Measurements from ENCODE around the gene ITGA4.

The ITGA4 gene

GRCh38 chr2:181546086-181546485, 88.9 kb downstream of the ITGA4 start:
- Histone ChIP-seq H3K4me2 (ENCODE audit: insufficient read depth, low read length) (no peak overlapping the region), H4K20me1 (ENCODE audit: insufficient read depth, low read length) (no peaks in the 10 kb centered on the region), H3K9ac (ENCODE audit: low read depth, low read length) (no peak overlapping the region), H3K4me3 (ENCODE audit: low read depth in 1 of 2, low read length in 2 of 2) (no peak overlapping the region), H3K9me3 (ENCODE audit: insufficient read depth, low read length, severe bottlenecking) (no peaks in the 10 kb centered on the region), H3K36me3 (ENCODE audit: insufficient read depth, low read length) (no peaks in the 10 kb centered on the region; the same call in 1 of the 2 replicates), H2AFZ (ENCODE audit: low read depth, low read length) (no peak overlapping the region), H3K79me2 (ENCODE audit: insufficient read depth, low read length) (no peaks in the 10 kb centered on the region), H3K27me3 (ENCODE audit: insufficient read depth, low read length, poor library complexity) (no peaks in the 10 kb centered on the region), H3K4me1 (ENCODE audit: insufficient read depth, low read length) (no peaks in the 10 kb centered on the region), H3K27ac (ENCODE audit: low read length) (no peak overlapping the region)
- ATAC-seq (ENCODE audit: insufficient read depth, low read depth) (no peak), DNase-seq (no peak)
- TF ChIP-seq EZH2 (IDR thresholded peaks at IDR 0.05; ENCODE audit: borderline replicate concordance, low read depth, low read length, severe bottlenecking) (no peak), CTCF (IDR thresholded peaks at IDR 0.05; ENCODE audit: borderline replicate concordance, extremely low read depth, low read length, poor library complexity, severe bottlenecking) (no peak)

- H3K9me3 ChIP-seq (ENCODE audit: insufficient read depth, low read length, severe bottlenecking) = no peaks in the 10 kb centered on the region
- H3K4me2 ChIP-seq (ENCODE audit: insufficient read depth, low read length) = no peak overlapping the region
- H3K9ac ChIP-seq (ENCODE audit: low read depth, low read length) = no peak overlapping the region
- H3K79me2 ChIP-seq (ENCODE audit: insufficient read depth, low read length) = no peaks in the 10 kb centered on the region
- DNase-seq = no peak
- H4K20me1 ChIP-seq (ENCODE audit: insufficient read depth, low read length) = no peaks in the 10 kb centered on the region
- H3K27ac ChIP-seq (ENCODE audit: low read length) = no peak overlapping the region
- no peak for TF ChIP-seq CTCF (IDR thresholded peaks at IDR 0.05; ENCODE audit: borderline replicate concordance, extremely low read depth, low read length, poor library complexity, severe bottlenecking)
- TF ChIP-seq EZH2 (IDR thresholded peaks at IDR 0.05; ENCODE audit: borderline replicate concordance, low read depth, low read length, severe bottlenecking) = no peak
- no peak overlapping the region for H2AFZ ChIP-seq (ENCODE audit: low read depth, low read length)
- H3K27me3 ChIP-seq (ENCODE audit: insufficient read depth, low read length, poor library complexity) = no peaks in the 10 kb centered on the region
- H3K4me3 ChIP-seq (ENCODE audit: low read depth in 1 of 2, low read length in 2 of 2) = no peak overlapping the region
- no peaks in the 10 kb centered on the region for H3K4me1 ChIP-seq (ENCODE audit: insufficient read depth, low read length)
- ATAC-seq (ENCODE audit: insufficient read depth, low read depth) = no peak
- H3K36me3 ChIP-seq (ENCODE audit: insufficient read depth, low read length) = no peaks in the 10 kb centered on the region
These were observed 95.6 kb downstream of the ITGA4 start for GRCh38 chr2:181552808-181553207.

GRCh38 chr2:181553244-181553643, 96.1 kb downstream of the ITGA4 start:
- no peak overlapping the region for H3K4me2 ChIP-seq (ENCODE audit: insufficient read depth, low read length)
- ATAC-seq (ENCODE audit: insufficient read depth, low read depth) = no peak

More at GRCh38 chr2:181553244-181553643, 96.1 kb downstream of the ITGA4 start:
- no peaks in the 10 kb centered on the region for H3K27me3 ChIP-seq (ENCODE audit: insufficient read depth, low read length, poor library complexity)
- no peaks in the 10 kb centered on the region for H3K36me3 ChIP-seq (ENCODE audit: insufficient read depth, low read length)
- no peak overlapping the region for H3K4me3 ChIP-seq (ENCODE audit: low read depth in 1 of 2, low read length in 2 of 2)
- no peak for TF ChIP-seq EZH2 (IDR thresholded peaks at IDR 0.05; ENCODE audit: borderline replicate concordance, low read depth, low read length, severe bottlenecking)
- no peak for TF ChIP-seq CTCF (IDR thresholded peaks at IDR 0.05; ENCODE audit: borderline replicate concordance, extremely low read depth, low read length, poor library complexity, severe bottlenecking)
- no peak for DNase-seq
- H3K27ac ChIP-seq (ENCODE audit: low read length) = no peak overlapping the region
- H3K4me1 ChIP-seq (ENCODE audit: insufficient read depth, low read length) = no peaks in the 10 kb centered on the region
- no peak overlapping the region for H3K9ac ChIP-seq (ENCODE audit: low read depth, low read length)
- no peak overlapping the region for H2AFZ ChIP-seq (ENCODE audit: low read depth, low read length)
- no peaks in the 10 kb centered on the region for H3K79me2 ChIP-seq (ENCODE audit: insufficient read depth, low read length)
- no peaks in the 10 kb centered on the region for H3K9me3 ChIP-seq (ENCODE audit: insufficient read depth, low read length, severe bottlenecking)
- no peaks in the 10 kb centered on the region for H4K20me1 ChIP-seq (ENCODE audit: insufficient read depth, low read length)

Measured in DND-41 (cell line).